ENCODE measurements around the gene STX18. TPM values are rescaled to one million over a fixed set of nuclear protein-coding genes. Genes with fewer than 3 reads are reported as not detected.

Gene STX18
- total RNA-seq, 6 donors from 2014 or later: 23.7 to 48.1 (median 29.2) TPM

DNA sequence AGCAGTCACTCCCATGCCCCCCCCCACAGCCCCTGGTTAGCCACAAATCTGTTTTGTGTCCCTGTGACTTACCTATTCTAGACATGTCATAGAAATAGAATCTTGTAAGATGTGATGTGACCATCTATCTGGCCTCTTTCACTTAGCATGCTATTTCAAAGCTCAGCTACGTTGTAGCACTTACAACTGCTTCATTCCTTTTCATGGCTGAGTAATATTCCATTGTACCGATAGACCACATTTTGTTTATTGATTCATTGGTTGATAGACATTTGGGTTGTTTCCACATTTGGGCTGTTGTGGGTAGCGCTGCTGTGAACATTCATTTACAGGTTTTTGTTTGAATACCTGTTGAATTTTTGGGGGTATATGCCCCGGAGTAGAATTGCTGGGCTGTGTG is 143.4 kb downstream of the STX18 start:
- no peak overlapping the region for H3K27ac ChIP-seq
- no peak overlapping the region for H3K4me3 ChIP-seq
- TF ChIP-seq POLR2AphosphoS5 (IDR thresholded peaks at IDR 0.05): no peak
- TF ChIP-seq POLR2A (IDR thresholded peaks at IDR 0.05): no peak
- TF ChIP-seq EP300 (IDR thresholded peaks at IDR 0.05): no peak
- no peak for TF ChIP-seq CTCF (IDR thresholded peaks at IDR 0.05)
- H3K9me3 ChIP-seq: peaks cover 0 to 3% (median 0%) of the 10 kb centered on the region in 4 donors
- no peaks in the 10 kb centered on the region for H3K4me1 ChIP-seq
- WGBS, 2 donors: 67 to 84% methylated on average over 4 of the region's 4 CpGs
- DNase-seq (no peak), ATAC-seq (ENCODE audit: low FRiP score in 2 of 2) (no peak)
- H3K27me3 ChIP-seq: no peaks in the 10 kb centered on the region
- H3K36me3 ChIP-seq: no peaks in the 10 kb centered on the region

GRCh38 chr4:4397441-4397819 is 144.4 kb downstream of the STX18 start:
- Histone ChIP-seq H3K36me3 (no peaks in the 10 kb centered on the region), H3K4me1 (no peaks in the 10 kb centered on the region), H3K4me3 (no peak overlapping the region), H3K9me3 (peaks cover 0 to 3% (median 0%) of the 10 kb centered on the region in 4 donors), H3K27ac (no peak overlapping the region), H3K27me3 (no peaks in the 10 kb centered on the region)
- 77 to 85% methylated on average over 7 to 12 of the region's 13 CpGs for WGBS, 2 donors
- DNase-seq (no peak), ATAC-seq (ENCODE audit: low FRiP score in 2 of 2) (no peak)
- TF ChIP-seq POLR2AphosphoS5 (IDR thresholded peaks at IDR 0.05) (no peak), POLR2A (IDR thresholded peaks at IDR 0.05) (no peak), CTCF (IDR thresholded peaks at IDR 0.05) (no peak), EP300 (IDR thresholded peaks at IDR 0.05) (no peak)

- no peak overlapping the region for H3K27ac ChIP-seq
- no peaks in the 10 kb centered on the region for H3K36me3 ChIP-seq
- no peak overlapping the region for H3K4me3 ChIP-seq
- ATAC-seq (ENCODE audit: low FRiP score in 2 of 2) (no peak), DNase-seq (no peak)
- peaks cover 0 to 3% (median 0%) of the 10 kb centered on the region in 4 donors for H3K9me3 ChIP-seq
- 54 to 57% methylated on average over 16 to 18 of the region's 19 CpGs for WGBS, 2 donors
- TF ChIP-seq EP300 (IDR thresholded peaks at IDR 0.05) (no peak), POLR2A (IDR thresholded peaks at IDR 0.05) (no peak), CTCF (IDR thresholded peaks at IDR 0.05) (no peak), POLR2AphosphoS5 (IDR thresholded peaks at IDR 0.05) (no peak)
- H3K4me1 ChIP-seq: no peaks in the 10 kb centered on the region
- H3K27me3 ChIP-seq: no peaks in the 10 kb centered on the region
Observed at GRCh38 chr4:4396628-4397440, 145.0 kb downstream of the STX18 start.

- WGBS, 2 donors: 28 to 53% methylated on average over 25 to 26 of the region's 26 CpGs
Observed at GRCh38 chr4:4395849-4396627, 145.8 kb downstream of the STX18 start.

More at GRCh38 chr4:4395849-4396627, 145.8 kb downstream of the STX18 start:
- H3K27ac ChIP-seq: no peak overlapping the region
- no peaks in the 10 kb centered on the region for H3K36me3 ChIP-seq
- TF ChIP-seq POLR2AphosphoS5 (IDR thresholded peaks at IDR 0.05): no peak
- TF ChIP-seq POLR2A (IDR thresholded peaks at IDR 0.05): no peak
- no peak for TF ChIP-seq EP300 (IDR thresholded peaks at IDR 0.05)
- TF ChIP-seq CTCF (IDR thresholded peaks at IDR 0.05): no peak
- no peak overlapping the region for H3K4me3 ChIP-seq
- no peaks in the 10 kb centered on the region for H3K4me1 ChIP-seq
- ATAC-seq (ENCODE audit: low FRiP score in 2 of 2) (peak in 1 of 2 donors; percentile 20), DNase-seq (no peak)
- no peaks in the 10 kb centered on the region for H3K27me3 ChIP-seq
- H3K9me3 ChIP-seq: peaks cover 0 to 3% (median 0%) of the 10 kb centered on the region in 4 donors
